Keratinocyte (primary cell): Measurements from ENCODE around the gene TRIML1. TPM values are rescaled to one million over a fixed set of nuclear protein-coding genes. Genes with fewer than 3 reads are reported as not detected.
A peak's percentile ranks its signal among the peaks of the same experiment; 100 is the strongest.

Source experiments
- DNase-seq: peaks from one replicate; pipeline ENCODE4 v3.0.0-alpha.2; 2011; ENCODE audit warnings: low read depth, missing footprints, low spot score
- FAIRE-seq: peaks from 2 replicates; lab custom pipeline; 2011; peaks lifted over from hg19 to GRCh38; lab: Jason Lieb, UNC
- H2AFZ ChIP-seq: 2 replicates; pipeline ENCODE4 v1.6.0; 2012; ENCODE audit warnings: low read length, control low read depth, inconsistent platforms; ENCODE audit not compliant: control insufficient read depth
- H3K27ac ChIP-seq: 2 replicates; pipeline ENCODE4 v1.5.1; 2011; ENCODE audit warnings: low read length; ENCODE audit not compliant: control insufficient read depth, insufficient read depth
- H3K27me3 ChIP-seq: 3 replicates; pipeline ENCODE4 v1.6.0; 2011; ENCODE audit warnings: low read length; ENCODE audit not compliant: control insufficient read depth, insufficient read depth; ENCODE audit errors: extremely low read depth
- H3K36me3 ChIP-seq, 2 experiments: 2 replicates in 1 of 2; 3 replicates in 1 of 2; pipeline ENCODE4 v1.5.1; 2011; ENCODE audit warnings: low read length in 2 of 2, mild to moderate bottlenecking in 1 of 2; ENCODE audit not compliant: control insufficient read depth in 2 of 2, insufficient read depth in 2 of 2; ENCODE audit errors: extremely low read depth in 1 of 2
- H3K4me1 ChIP-seq: 3 replicates; pipeline ENCODE4 v1.5.1; 2011; ENCODE audit warnings: low read length; ENCODE audit not compliant: control insufficient read depth, insufficient read depth; ENCODE audit errors: extremely low read depth
- H3K4me2 ChIP-seq: 3 replicates; pipeline ENCODE4 v1.6.0; 2011; ENCODE audit warnings: low read depth, low read length; ENCODE audit not compliant: control insufficient read depth, insufficient read depth; ENCODE audit errors: extremely low read depth
- H3K4me3 ChIP-seq, 3 experiments: fragments of 200-600 bp in 1 of 3; sonication (generic) in 1 of 3; 2 replicates in 2 of 3; 3 replicates in 1 of 3; pipeline ENCODE4 v1.5.1; 2011 to 2016; ENCODE audit warnings: low read length in 3 of 3, mild to moderate bottlenecking in 3 of 3, control low read depth in 2 of 3, inconsistent platforms in 1 of 3, low read depth in 1 of 3, mixed read lengths in 1 of 3, mixed run types in 1 of 3, moderate library complexity in 1 of 3; ENCODE audit not compliant: control insufficient read depth in 2 of 3, insufficient read depth in 2 of 3; ENCODE audit errors: extremely low read depth in 1 of 3
- H3K79me2 ChIP-seq: 2 replicates; pipeline ENCODE4 v1.6.0; 2012; ENCODE audit warnings: low read length; ENCODE audit not compliant: control insufficient read depth, insufficient read depth
- H3K9ac ChIP-seq: 3 replicates; pipeline ENCODE4 v1.6.0; 2011; ENCODE audit warnings: low read length; ENCODE audit not compliant: control insufficient read depth, insufficient read depth; ENCODE audit errors: extremely low read depth
- H3K9me1 ChIP-seq: 3 replicates; pipeline ENCODE4 v1.6.0; 2011; ENCODE audit warnings: low read length; ENCODE audit not compliant: control insufficient read depth, insufficient read depth; ENCODE audit errors: extremely low read depth
- H3K9me3 ChIP-seq: 2 replicates; pipeline ENCODE4 v1.5.1; 2012; ENCODE audit warnings: low read depth, low read length; ENCODE audit not compliant: control insufficient read depth
- H4K20me1 ChIP-seq: 3 replicates; pipeline ENCODE4 v1.6.0; 2011; ENCODE audit warnings: low read length; ENCODE audit not compliant: control insufficient read depth, insufficient read depth; ENCODE audit errors: extremely low read depth
- CTCF ChIP-seq, 3 experiments: IDR thresholded peaks in 1 of 3; conservative IDR thresholded peaks in 1 of 3; optimal IDR thresholded peaks in 1 of 3; 2 replicates in 2 of 3; 3 replicates in 1 of 3; pipeline versions ENCODE3 to v1.5.1; 2011; ENCODE audit warnings: low read length in 3 of 3, mild to moderate bottlenecking in 3 of 3, moderate library complexity in 2 of 3, control low read depth in 1 of 3, inconsistent platforms in 1 of 3; ENCODE audit not compliant: insufficient read depth in 2 of 3; ENCODE audit errors: extremely low read depth in 1 of 3
- EZH2 ChIP-seq: IDR thresholded peaks from one replicate; pipeline ENCODE4 v1.6.1; 2012; ENCODE audit warnings: inconsistent platforms, mild to moderate bottlenecking, low read length, moderate library complexity
- dilution Hi-C: fragments of 300-500 bp; cut with MboI; formaldehyde crosslinking; loops from one replicate; pipeline ENCODE4 v1.7.0; 2020; ENCODE audit warnings: low sequenced_read_pairs; ENCODE audit not compliant: extremely low pct_ligation_motif_present
- polyA plus RNA-seq, 5 experiments: library from polyadenylated mRNA; depleted of rRNA in 3 of 5; stranded (reverse) in 3 of 5; stranded (forward) in 1 of 5; unstranded in 1 of 5; fragments of >200 nt; gene quantifications; 1 replicate in 1 of 5; 2 replicates in 3 of 5; 3 replicates in 1 of 5; pipeline versions ENCODE4 v1.2.1 to v1.2.3, GENCODE V29; 2011 to 2012; ENCODE audit warnings: missing spikeins in 2 of 5, low read depth in 1 of 5, low replicate concordance in 1 of 5

The TRIML1 gene
- polyA plus RNA-seq, 1 donor (not counting 4 experiments of a cell fraction or from before 2014, with no cell fraction given): not detected

- Histone ChIP-seq H3K9ac (peak within 1 kb of the TSS; percentile 56), H3K4me2 (peak within 1 kb of the TSS; percentile 66), H3K4me1 (peaks cover 15% of the 10 kb centered on the region), H3K27me3 (no peaks in the 10 kb centered on the region), H4K20me1 (no peaks in the 10 kb centered on the region), H3K79me2 (peaks cover 23% of the 10 kb centered on the region), H3K9me3 (no peaks in the 10 kb centered on the region), H3K9me1 (no peaks in the 10 kb centered on the region), H3K4me3 (peak within 1 kb of the TSS in 2 of 3 experiments; percentile 31 to 79), H3K27ac (peak within 1 kb of the TSS; percentile 69), H3K36me3 (no peaks in the 10 kb centered on the region), H2AFZ (peak within 1 kb of the TSS; percentile 33)
- TF ChIP-seq EZH2 (no peak), CTCF (optimal IDR thresholded peaks at IDR 0.05 in 1 of 3, IDR thresholded peaks at IDR 0.05 in 1 of 3, conservative IDR thresholded peaks at IDR 0.05 in 1 of 3; ENCODE audit: extremely low read depth in 1 of 3, insufficient read depth in 2 of 3, low read length in 3 of 3) (no peak)
- peak; percentile 75 for FAIRE-seq
- DNase-seq: no peak
- dilution Hi-C loops: no loop called here
Measured at GRCh38 chr4:188109157-188109755, 30.0 kb upstream of the TRIML1 start, which contains the start of gene TRIML2. Gene TRIML2 (minus strand): TSS chr4:188109603. CDS start chr4:188105368, 4,235 bp downstream.

DNA sequence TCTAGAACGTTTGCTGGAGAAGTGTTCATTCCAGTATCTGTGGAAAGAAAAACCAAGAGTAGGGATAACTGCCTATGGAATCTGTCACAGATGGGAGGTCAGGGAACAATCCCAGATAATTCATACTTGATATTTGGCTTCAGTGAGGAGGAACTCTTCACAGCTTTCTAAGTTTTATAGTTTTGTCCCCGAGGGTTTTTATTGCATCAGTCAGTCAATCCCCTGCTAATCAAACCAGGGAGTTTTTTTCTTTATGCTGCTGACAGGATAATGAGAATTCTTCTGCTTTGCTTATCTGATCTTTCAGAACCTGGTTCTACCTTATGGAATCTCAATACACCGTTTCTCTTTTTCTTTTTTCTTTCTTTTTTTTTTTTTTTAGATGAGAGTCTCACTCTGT lies 29.2 kb upstream of the TRIML1 start:
- no peaks in the 10 kb centered on the region for H3K9me3 ChIP-seq
- peaks cover 15% of the 10 kb centered on the region for H3K4me1 ChIP-seq
- peak overlapping the region; percentile 20 for H2AFZ ChIP-seq
- dilution Hi-C loops: no loop called here
- no peaks in the 10 kb centered on the region for H4K20me1 ChIP-seq
- peaks cover 23% of the 10 kb centered on the region for H3K79me2 ChIP-seq
- H3K9ac ChIP-seq: peak overlapping the region; percentile 52
- TF ChIP-seq CTCF (optimal IDR thresholded peaks at IDR 0.05 in 1 of 3, IDR thresholded peaks at IDR 0.05 in 1 of 3, conservative IDR thresholded peaks at IDR 0.05 in 1 of 3; ENCODE audit: extremely low read depth in 1 of 3, insufficient read depth in 2 of 3, low read length in 3 of 3) (no peak), EZH2 (no peak)
- H3K4me3 ChIP-seq: peak overlapping the region in 1 of 3 experiments; percentile 53
- H3K36me3 ChIP-seq: no peaks in the 10 kb centered on the region
- no peaks in the 10 kb centered on the region for H3K9me1 ChIP-seq
- FAIRE-seq: no peak
- H3K4me2 ChIP-seq: peak overlapping the region; percentile 58
- no peak for DNase-seq
- H3K27ac ChIP-seq: peak overlapping the region; percentile 69
- no peaks in the 10 kb centered on the region for H3K27me3 ChIP-seq
